Esophagus muscularis mucosa (tissue), 3 donors: ENCODE results near the gene SMC6.

ENCODE experiments used
- CTCF ChIP-seq, 3 experiments: fragments of 200-600 bp in 2 of 3; fragments of 450-650 bp in 1 of 3; sonication (generic) in 2 of 3; IDR thresholded peaks; one replicate each; pipeline ENCODE4 v1.5.1; 2017 to 2019; ENCODE audit warnings: antibody characterized with exemption in 3 of 3, mild to moderate bottlenecking in 2 of 3, moderate library complexity in 1 of 3
- POLR2AphosphoS5 ChIP-seq, 2 donors: sonication (generic); formaldehyde crosslinking; IDR thresholded peaks; one replicate each; pipeline ENCODE4 v1.6.1; 2017; ENCODE audit warnings: antibody characterized with exemption in 2 of 2

- no peak for TF ChIP-seq POLR2AphosphoS5 (IDR thresholded peaks at IDR 0.05)
- TF ChIP-seq CTCF (IDR thresholded peaks at IDR 0.05), result no peak
Observed at GRCh38 chr2:17646838-17647701, 106.5 kb downstream of the SMC6 start.
